Muscle layer of duodenum (tissue), 2 donors: ENCODE data around the gene C11orf52.

Source experiments
- H3K27ac ChIP-seq: one replicate; pipeline ENCODE4 v1.7.0; 2013; ENCODE audit warnings: mild to moderate bottlenecking, low read length
- H3K27me3 ChIP-seq: one replicate; pipeline ENCODE4 v1.7.0; 2013; ENCODE audit warnings: low read depth, mild to moderate bottlenecking, control low read depth, low read length
- H3K36me3 ChIP-seq, 2 donors: one replicate each; pipeline ENCODE4 v1.7.0; 2013; ENCODE audit warnings: low read length in 2 of 2, control low read depth in 1 of 2, mild to moderate bottlenecking in 1 of 2; ENCODE audit not compliant: insufficient read depth in 2 of 2, control insufficient read depth in 1 of 2
- H3K4me1 ChIP-seq, 2 donors: one replicate each; pipeline ENCODE4 v1.7.0; 2013; ENCODE audit warnings: low read length in 2 of 2, mild to moderate bottlenecking in 2 of 2, control low read depth in 1 of 2, moderate library complexity in 1 of 2; ENCODE audit not compliant: insufficient read depth in 2 of 2, control insufficient read depth in 1 of 2
- H3K4me3 ChIP-seq, 2 donors: one replicate each; pipeline ENCODE4 v1.7.0; 2013; ENCODE audit warnings: low read length in 2 of 2, low read depth in 1 of 2, mild to moderate bottlenecking in 1 of 2
- H3K9me3 ChIP-seq, 2 donors: one replicate each; pipeline ENCODE4 v1.7.0; 2013; ENCODE audit warnings: low read length in 2 of 2, control low read depth in 1 of 2, mild to moderate bottlenecking in 1 of 2; ENCODE audit not compliant: control insufficient read depth in 1 of 2
- donor health status: healthy.

The C11orf52 gene

DNA sequence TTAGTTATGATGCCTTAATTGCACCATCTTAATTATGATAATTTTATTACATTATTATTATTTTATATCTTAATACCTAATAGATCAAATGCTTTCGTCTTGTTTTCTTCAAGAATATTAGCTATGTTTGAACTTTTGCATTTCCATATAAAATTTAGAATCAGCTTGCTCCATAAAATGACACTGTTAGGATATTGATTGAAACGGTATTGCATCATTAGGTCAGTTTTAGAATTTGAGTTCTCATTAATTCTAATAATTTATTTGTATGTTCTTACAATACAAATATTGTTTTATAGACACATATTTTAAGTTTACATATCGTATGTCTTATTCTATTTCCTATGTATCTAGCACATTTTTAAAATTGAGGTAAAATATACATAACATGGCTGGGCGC lies 32.7 kb upstream of the C11orf52 start:
- Histone ChIP-seq H3K4me1 (no peaks in the 10 kb centered on the region), H3K27ac (no peak overlapping the region), H3K36me3 (peaks cover 0 to 3% of the 10 kb centered on the region in 2 donors), H3K4me3 (no peak overlapping the region), H3K9me3 (no peaks in the 10 kb centered on the region), H3K27me3 (no peaks in the 10 kb centered on the region)

DNA sequence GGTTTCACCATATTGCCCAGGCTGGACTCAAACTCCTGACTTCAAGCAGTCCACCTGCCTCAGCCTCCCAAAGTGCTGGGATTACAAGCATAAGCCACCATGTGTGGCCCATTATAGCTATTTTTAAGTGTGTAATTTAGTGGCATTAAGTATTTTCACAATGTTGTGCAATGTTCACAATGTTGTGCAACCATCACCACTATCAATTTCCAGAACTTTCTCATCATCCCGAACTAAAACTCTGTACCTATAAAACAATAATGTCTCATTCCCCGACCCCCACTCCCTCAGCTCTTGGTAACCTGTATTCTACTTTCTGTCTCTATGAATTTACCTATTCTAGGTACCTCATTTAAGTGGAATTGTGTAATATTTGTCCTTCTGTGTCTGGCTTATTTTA lies 31.9 kb upstream of the C11orf52 start:
- H3K4me1 ChIP-seq, result no peaks in the 10 kb centered on the region
- H3K36me3 ChIP-seq, result peaks cover 0 to 3% of the 10 kb centered on the region in 2 donors
- H3K27ac ChIP-seq, result no peak overlapping the region
- no peaks in the 10 kb centered on the region for H3K9me3 ChIP-seq
- no peaks in the 10 kb centered on the region for H3K27me3 ChIP-seq
- no peak overlapping the region for H3K4me3 ChIP-seq

DNA sequence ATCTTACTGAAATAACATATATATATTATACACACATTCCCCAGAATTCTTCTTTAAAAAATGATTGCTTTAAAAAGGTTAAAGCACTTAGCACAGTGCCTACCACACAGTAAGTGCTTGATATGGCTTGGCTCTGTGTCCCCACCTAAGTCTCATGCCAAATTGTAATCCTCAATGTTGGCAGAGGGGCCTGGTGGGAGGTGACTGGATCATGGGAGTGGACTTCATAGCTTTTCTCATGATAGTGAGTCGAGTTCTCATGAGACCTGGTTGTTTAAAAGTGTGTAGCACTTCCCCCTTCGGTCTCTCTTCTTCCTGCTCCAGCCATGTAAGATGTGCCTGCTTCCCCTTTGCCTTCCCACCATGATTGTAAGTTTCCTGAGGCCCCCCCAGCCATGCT lies 13.3 kb upstream of the C11orf52 start:
- Histone ChIP-seq H3K36me3 (peaks cover 4 to 14% of the 10 kb centered on the region in 2 donors), H3K4me3 (no peak overlapping the region), H3K9me3 (no peaks in the 10 kb centered on the region), H3K27me3 (no peaks in the 10 kb centered on the region), H3K4me1 (peaks cover 0 to 5% of the 10 kb centered on the region in 2 donors), H3K27ac (no peak overlapping the region)

DNA sequence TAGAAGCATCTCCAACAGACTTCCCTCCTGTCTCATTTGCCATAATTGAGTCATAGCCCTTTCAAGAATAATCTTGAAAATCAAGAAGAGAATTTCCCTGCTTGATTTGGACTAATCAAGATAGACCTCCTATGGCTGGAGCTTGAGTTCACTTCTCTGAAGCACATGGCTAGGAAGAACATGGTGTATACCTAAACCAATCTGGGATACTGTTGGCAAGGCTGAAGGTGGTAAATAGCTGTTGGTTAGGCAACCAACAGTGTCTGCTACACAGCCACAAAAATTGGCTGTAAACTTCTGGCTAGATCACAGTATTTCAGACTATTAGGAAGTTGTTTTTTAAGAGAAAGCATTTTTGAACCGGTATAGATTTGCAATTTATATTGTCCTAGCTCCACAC lies 12.0 kb upstream of the C11orf52 start:
- Histone ChIP-seq H3K36me3 (peaks cover 4 to 23% of the 10 kb centered on the region in 2 donors), H3K27me3 (no peaks in the 10 kb centered on the region), H3K4me3 (no peak overlapping the region), H3K4me1 (peaks cover 0 to 14% of the 10 kb centered on the region in 2 donors), H3K27ac (no peak overlapping the region), H3K9me3 (no peaks in the 10 kb centered on the region)

DNA sequence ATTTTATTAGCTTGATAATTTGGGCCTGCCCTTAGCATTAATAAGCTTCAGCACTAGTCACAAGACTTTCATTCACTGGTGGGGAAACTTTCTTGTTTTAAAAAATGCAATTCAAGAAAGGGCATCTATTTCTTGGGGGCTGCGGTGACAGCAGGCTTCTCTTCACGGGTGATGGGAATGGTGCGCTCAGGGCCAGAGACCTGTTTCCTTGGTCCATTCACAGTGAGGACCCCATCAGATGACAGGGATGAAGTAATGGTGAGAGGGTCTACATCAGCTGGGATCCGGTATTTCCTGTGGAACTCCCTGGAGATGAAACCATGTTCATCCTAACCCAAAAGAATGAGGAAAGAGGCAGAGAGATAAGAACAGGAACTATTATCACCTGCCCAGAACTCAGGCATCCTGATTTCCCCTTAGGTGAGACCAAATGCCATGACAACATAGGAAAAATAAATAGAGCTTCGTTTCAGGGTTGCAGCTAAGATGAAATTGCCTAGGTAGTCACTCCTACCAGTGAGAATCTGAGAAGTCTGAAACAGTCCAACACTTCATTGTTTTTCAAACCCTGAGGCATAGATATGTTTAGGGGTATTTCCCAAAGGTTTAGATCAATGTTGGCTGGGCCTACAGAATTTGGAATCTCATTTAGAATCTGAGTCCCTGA lies 9.9 kb upstream of the C11orf52 start:
- peaks cover 4 to 38% of the 10 kb centered on the region in 2 donors for H3K36me3 ChIP-seq
- H3K27me3 ChIP-seq, result no peaks in the 10 kb centered on the region
- no peaks in the 10 kb centered on the region for H3K9me3 ChIP-seq
- peak overlapping the region in 1 of 2 donors; percentile 60 for H3K4me3 ChIP-seq
- peaks cover 0 to 14% of the 10 kb centered on the region in 2 donors for H3K4me1 ChIP-seq
- peak overlapping the region; percentile 94 for H3K27ac ChIP-seq

DNA sequence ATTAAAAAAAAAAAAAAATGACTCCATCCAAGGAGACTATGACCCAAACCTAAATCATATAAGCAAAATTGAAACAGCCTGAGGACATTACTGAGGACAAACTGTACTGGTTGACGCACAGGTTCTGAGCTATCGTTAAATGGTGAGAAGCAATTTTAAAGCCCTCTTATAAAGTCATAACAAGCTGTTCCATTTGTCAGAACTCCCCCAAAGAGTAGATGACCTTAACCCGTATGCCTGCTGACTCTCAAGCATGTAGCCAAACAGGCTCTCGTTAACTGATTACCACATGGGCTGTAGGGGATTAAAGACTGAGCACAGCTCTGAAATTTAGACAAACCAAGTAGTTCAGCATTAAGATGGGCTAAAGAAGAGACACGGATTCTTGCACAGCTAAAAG lies 9.3 kb upstream of the C11orf52 start:
- H3K27ac ChIP-seq, result peak overlapping the region; percentile 94
- H3K9me3 ChIP-seq, result no peaks in the 10 kb centered on the region
- H3K4me1 ChIP-seq, result peaks cover 0 to 17% of the 10 kb centered on the region in 2 donors
- no peaks in the 10 kb centered on the region for H3K27me3 ChIP-seq
- H3K4me3 ChIP-seq, result peak overlapping the region; percentile 57 to 60
- peaks cover 4 to 39% of the 10 kb centered on the region in 2 donors for H3K36me3 ChIP-seq

DNA sequence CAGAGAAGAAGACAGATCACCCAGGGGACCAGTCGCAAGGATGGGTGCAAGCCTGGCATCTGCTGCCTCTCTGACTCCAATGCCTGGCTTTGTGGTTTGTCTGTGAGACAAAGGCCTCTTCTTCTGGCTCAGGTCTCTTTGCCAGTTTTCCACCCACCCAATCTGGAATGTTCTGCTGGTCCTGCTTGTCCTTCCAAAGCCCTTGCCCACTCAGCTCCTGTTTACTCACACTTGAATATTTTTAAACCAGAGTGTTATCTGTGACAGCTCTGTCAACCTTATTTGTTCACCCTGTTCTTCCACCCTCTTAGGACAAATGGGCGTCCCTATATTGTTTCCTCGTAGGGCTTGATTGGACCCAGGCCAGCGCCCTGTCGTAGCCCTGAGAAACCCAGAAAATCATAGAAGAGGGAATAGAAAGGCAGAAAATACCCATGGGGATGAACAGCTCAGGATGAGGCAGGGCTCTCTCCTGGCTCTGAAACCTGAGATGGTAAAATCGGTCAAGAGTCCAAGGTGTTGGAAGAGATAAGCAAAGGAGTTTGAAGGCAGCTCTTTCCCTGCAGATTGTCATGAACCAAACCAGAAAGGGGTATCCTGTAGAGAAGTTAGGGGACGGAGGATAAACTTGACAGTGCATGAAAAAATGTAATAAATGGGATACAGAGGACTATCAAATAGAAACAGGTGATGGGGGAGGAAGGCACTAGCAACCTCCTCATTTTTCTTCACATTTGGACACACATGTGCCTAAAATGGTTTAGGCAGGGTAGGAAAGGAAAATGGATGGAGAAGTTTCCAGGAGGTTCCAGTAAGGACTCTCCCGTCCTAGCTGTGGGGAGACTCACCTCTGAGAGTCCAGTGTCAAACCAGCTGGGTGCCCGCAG lies 7.8 kb upstream of the C11orf52 start:
- Histone ChIP-seq H3K9me3 (no peaks in the 10 kb centered on the region), H3K4me1 (peaks cover 0 to 20% of the 10 kb centered on the region in 2 donors), H3K4me3 (peak overlapping the region; percentile 57 to 60), H3K36me3 (peaks cover 4 to 39% of the 10 kb centered on the region in 2 donors), H3K27me3 (no peaks in the 10 kb centered on the region), H3K27ac (peak overlapping the region; percentile 94)

DNA sequence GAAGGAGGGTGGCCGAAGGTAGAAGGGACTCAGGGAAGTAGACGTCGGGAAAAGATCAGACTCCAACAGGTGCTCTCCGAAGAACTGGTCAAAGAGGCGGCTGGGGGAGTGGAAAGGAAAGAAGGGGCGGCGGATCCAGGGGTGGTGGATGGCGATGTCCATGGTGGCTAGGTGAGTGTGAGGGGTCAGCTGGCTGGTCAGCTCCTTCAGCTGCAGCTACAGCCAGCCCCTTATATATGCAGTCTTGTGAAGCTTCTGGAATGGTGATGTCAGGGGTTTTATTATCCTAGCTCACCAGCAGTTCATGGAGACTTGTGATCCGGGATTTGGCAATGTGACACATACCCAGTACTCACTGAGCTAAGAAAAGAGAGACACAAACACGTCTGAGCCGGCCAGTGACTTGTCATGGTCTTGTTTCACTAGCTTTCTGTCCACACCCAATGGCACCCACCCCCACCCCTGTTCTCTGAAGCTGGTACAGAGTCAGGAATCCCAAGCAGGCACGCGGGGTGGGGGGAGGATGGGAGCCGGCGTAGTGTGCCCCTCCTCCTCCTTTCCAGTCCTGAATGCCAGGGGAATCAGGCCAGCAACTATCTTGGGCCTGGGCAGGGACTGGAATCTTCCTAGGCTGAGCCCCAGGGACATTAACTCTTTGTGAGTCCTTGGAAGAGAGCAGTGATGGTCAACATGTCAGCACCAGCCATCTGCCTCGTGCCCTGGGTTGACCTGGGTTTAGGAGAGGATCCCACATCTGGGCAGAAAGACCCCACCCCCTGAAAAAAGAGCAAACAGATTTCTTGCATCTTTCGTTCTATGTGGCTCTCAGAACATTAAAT lies 6.9 kb upstream of the C11orf52 start, which contains the start of gene CRYAB:
TSS of gene CRYAB (minus strand) at position 208 of the 839 bp plus-strand sequence. CDS start at position 162, 46 bp downstream.
- H3K27me3 ChIP-seq, result no peaks in the 10 kb centered on the region
- peaks cover 0 to 20% of the 10 kb centered on the region in 2 donors for H3K4me1 ChIP-seq
- peak within 1 kb of the TSS; percentile 57 to 60 for H3K4me3 ChIP-seq
- H3K9me3 ChIP-seq, result no peaks in the 10 kb centered on the region
- H3K27ac ChIP-seq, result peak within 1 kb of the TSS; percentile 94
- peaks cover 4 to 39% of the 10 kb centered on the region in 2 donors for H3K36me3 ChIP-seq

DNA sequence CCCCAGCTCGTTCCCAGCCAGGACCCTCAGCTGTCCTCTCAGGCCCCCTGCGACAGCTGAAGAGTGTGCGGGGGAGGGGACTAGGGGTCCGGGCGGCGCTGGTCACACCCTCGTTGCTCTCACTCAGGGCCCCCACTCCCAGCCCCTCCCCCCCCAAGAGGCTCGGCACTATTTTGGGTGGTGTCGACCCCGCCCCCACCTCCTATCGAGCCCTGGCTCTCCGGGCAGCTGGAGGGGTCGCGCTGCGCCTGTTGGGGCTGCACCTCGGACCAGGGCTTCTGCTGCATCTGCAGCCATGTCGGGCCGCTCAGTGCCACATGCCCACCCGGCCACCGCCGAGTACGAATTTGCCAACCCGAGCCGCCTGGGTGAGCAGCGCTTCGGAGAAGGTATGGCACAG lies 6.2 kb upstream of the C11orf52 start, which contains the start of gene HSPB2:
TSS of gene HSPB2 (plus strand) at position 200 of the 400 bp plus-strand sequence. CDS start at position 296, 96 bp downstream.
- Histone ChIP-seq H3K4me3 (peak within 1 kb of the TSS; percentile 60), H3K4me1 (peaks cover 0 to 20% of the 10 kb centered on the region in 2 donors), H3K36me3 (peaks cover 4 to 39% of the 10 kb centered on the region in 2 donors), H3K27ac (peak within 1 kb of the TSS; percentile 94), H3K27me3 (no peaks in the 10 kb centered on the region), H3K9me3 (no peaks in the 10 kb centered on the region)

DNA sequence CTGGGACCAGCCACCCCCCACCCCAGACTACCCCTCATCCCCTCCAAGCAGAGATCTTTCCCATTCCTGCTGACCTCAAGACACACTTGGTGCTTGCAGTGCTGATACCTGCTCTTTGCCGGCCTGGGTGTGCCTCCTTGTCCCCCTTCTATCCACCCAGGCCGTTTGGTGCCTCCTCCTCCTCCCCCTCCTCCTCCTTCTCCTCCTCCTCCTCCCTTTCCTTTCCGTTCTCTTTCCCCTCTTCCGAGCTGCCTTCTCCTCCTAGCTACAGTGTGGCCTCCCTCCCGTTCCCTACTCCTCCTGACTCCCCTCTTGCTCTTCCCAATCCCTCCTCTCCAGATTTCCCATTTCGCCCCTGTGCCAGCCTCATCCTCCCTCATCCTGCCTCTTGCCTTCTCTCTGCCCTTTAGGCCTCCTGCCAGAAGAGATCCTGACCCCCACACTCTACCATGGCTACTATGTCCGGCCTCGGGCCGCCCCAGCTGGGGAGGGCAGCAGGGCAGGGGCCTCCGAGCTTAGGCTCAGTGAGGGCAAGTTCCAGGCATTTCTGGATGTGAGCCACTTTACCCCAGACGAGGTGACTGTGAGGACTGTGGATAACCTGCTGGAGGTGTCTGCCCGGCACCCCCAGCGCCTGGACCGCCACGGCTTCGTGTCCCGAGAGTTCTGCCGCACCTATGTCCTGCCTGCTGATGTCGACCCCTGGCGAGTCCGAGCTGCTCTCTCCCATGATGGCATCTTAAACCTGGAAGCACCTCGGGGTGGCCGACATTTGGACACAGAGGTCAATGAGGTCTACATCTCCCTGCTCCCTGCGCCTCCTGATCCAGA lies 5.5 kb upstream of the C11orf52 start:
- Histone ChIP-seq H3K9me3 (no peaks in the 10 kb centered on the region), H3K27ac (peak overlapping the region; percentile 85), H3K36me3 (peaks cover 4 to 32% of the 10 kb centered on the region in 2 donors), H3K27me3 (no peaks in the 10 kb centered on the region), H3K4me1 (peaks cover 0 to 20% of the 10 kb centered on the region in 2 donors), H3K4me3 (peak overlapping the region; percentile 60)
